ENCODE measurements around the gene TTC9B. TPM values are rescaled to one million over a fixed set of nuclear protein-coding genes. Genes with fewer than 3 reads are reported as not detected.

TTC9B gene
- total and polyA plus RNA-seq, 3 donors from 2014 or later = 0.30 to 0.71 (median 0.50) TPM

- Histone ChIP-seq H3K9me3 (no peaks in the 10 kb centered on the region), H3K27me3 (no peaks in the 10 kb centered on the region), H3K4me1 (peaks cover 33% of the 10 kb centered on the region), H3K27ac (peak overlapping the region; percentile 34 to 57), H3K36me3 (ENCODE audit: low read depth, missing control alignments) (no peaks in the 10 kb centered on the region), H3K4me3 (no peak overlapping the region)
- DNase-seq = no peak
- TF ChIP-seq CTCF (IDR thresholded peaks at IDR 0.05) (no peak), POLR2A (IDR thresholded peaks at IDR 0.05) (no peak)
- WGBS, 2 donors = 56 to 78% methylated on average over 5 to 12 of the region's 12 CpGs
- intact Hi-C loops (cut with DNase I; ENCODE audit: low total_unique reads) = no loop called here
These were observed 24.3 kb upstream of the TTC9B start for GRCh38 chr19:40242480-40242879.

GRCh38 chr19:40241809-40242384, 23.7 kb upstream of the TTC9B start:
- H3K4me3 ChIP-seq = no peak overlapping the region
- intact Hi-C loops (cut with DNase I; ENCODE audit: low total_unique reads) = no loop called here
- peak overlapping the region; percentile 34 to 57 for H3K27ac ChIP-seq
- DNase-seq = peak; percentile 93
- TF ChIP-seq POLR2A (IDR thresholded peaks at IDR 0.05) (no peak), CTCF (IDR thresholded peaks at IDR 0.05) (no peak)
- peaks cover 33% of the 10 kb centered on the region for H3K4me1 ChIP-seq
- no peaks in the 10 kb centered on the region for H3K27me3 ChIP-seq
- no peaks in the 10 kb centered on the region for H3K9me3 ChIP-seq
- no peaks in the 10 kb centered on the region for H3K36me3 ChIP-seq (ENCODE audit: low read depth, missing control alignments)
- 27 to 62% methylated on average over 17 of the region's 21 CpGs for WGBS, 2 donors

GRCh38 chr19:40241125-40241808, 23.1 kb upstream of the TTC9B start:
- Histone ChIP-seq H3K36me3 (ENCODE audit: low read depth, missing control alignments) (no peaks in the 10 kb centered on the region), H3K27me3 (no peaks in the 10 kb centered on the region), H3K4me1 (peaks cover 33% of the 10 kb centered on the region), H3K27ac (peak overlapping the region in 1 of 2 donors; percentile 57), H3K9me3 (no peaks in the 10 kb centered on the region), H3K4me3 (no peak overlapping the region)
- TF ChIP-seq CTCF (IDR thresholded peaks at IDR 0.05) (no peak), POLR2A (IDR thresholded peaks at IDR 0.05) (no peak)
- no peak for DNase-seq
- WGBS, 2 donors = 71 to 73% methylated on average over 10 to 12 of the region's 12 CpGs
- intact Hi-C loops (cut with DNase I; ENCODE audit: low total_unique reads) = no loop called here

GRCh38 chr19:40240332-40240731, 22.1 kb upstream of the TTC9B start:
- DNase-seq = no peak
- Histone ChIP-seq H3K27me3 (no peaks in the 10 kb centered on the region), H3K9me3 (no peaks in the 10 kb centered on the region), H3K4me1 (peaks cover 25% of the 10 kb centered on the region), H3K36me3 (ENCODE audit: low read depth, missing control alignments) (no peaks in the 10 kb centered on the region), H3K4me3 (no peak overlapping the region), H3K27ac (no peak overlapping the region)
- no peak for TF ChIP-seq POLR2A (IDR thresholded peaks at IDR 0.05)
- no peak for TF ChIP-seq CTCF (IDR thresholded peaks at IDR 0.05)
- WGBS, 2 donors = 93 to 97% methylated on average over 4 to 6 of the region's 6 CpGs
- intact Hi-C loops (cut with DNase I; ENCODE audit: low total_unique reads) = no loop called here
